ENCODE measurements around the gene WFS1. TPM values are rescaled to one million over a fixed set of nuclear protein-coding genes. Genes with fewer than 3 reads are reported as not detected.

WFS1 gene
- total and polyA plus RNA-seq, 2 of the 8 experiments (the other 6 are each of a cell fraction or from before 2014, with no cell fraction given): 29.1 to 43.1 TPM

GRCh38 chr4:6262847-6263487, 6.7 kb upstream of the WFS1 start:
- WGBS, 2 experiments (ENCODE audit: extremely low coverage in 1 of 2, insufficient coverage in 1 of 2, insufficient read length in 1 of 2, insufficient replicate concordance in 2 of 2, low coverage in 1 of 2, low lambda C conversion rate in 2 of 2, missing lambda C conversion rate in 1 of 2): 80% methylated on average over 10 of the region's 10 CpGs; no CpG with 5 or more reads in 1 of the 2 experiments
- H3K4me2 ChIP-seq (ENCODE audit: insufficient read depth in 1 of 2, low read depth in 2 of 2, low read length in 2 of 2): no peak overlapping the region
- no peak overlapping the region for H3K23ac ChIP-seq (ENCODE audit: insufficient read length)
- peaks cover 0 to 4% (median 1%) of the 10 kb centered on the region in 4 experiments; a peak in 3 of 7 replicates for H3K4me1 ChIP-seq (replicated peaks in 1 of 4; ENCODE audit: control insufficient read depth in 3 of 4, insufficient read depth in 4 of 4, low read length in 3 of 4)
- no peak overlapping the region for H3K4ac ChIP-seq (replicated peaks; ENCODE audit: insufficient read length, low read depth, low read length)
- peaks cover 0 to under 1% (median 0%) of the 10 kb centered on the region in 4 experiments; a peak in 3 of 7 replicates for H3K27me3 ChIP-seq (replicated peaks in 1 of 4; ENCODE audit: control insufficient read depth in 3 of 4, extremely low read depth in 1 of 4, insufficient read depth in 3 of 4, low read length in 3 of 4)
- H2BK20ac ChIP-seq (ENCODE audit: low read length): no peak overlapping the region
- H4K20me1 ChIP-seq (replicated peaks in 1 of 2; ENCODE audit: control insufficient read depth in 1 of 2, insufficient read depth in 2 of 2, low read length in 2 of 2): no peaks in the 10 kb centered on the region
- H2AFZ ChIP-seq (ENCODE audit: low read length): no peak overlapping the region
- no peak overlapping the region for H3K27ac ChIP-seq (ENCODE audit: low read depth, low read length)
- H3K56ac ChIP-seq (replicated peaks; ENCODE audit: insufficient read length, low read depth, low read length): no peak overlapping the region
- TF ChIP-seq HDAC2 (IDR thresholded peaks at IDR 0.05; ENCODE audit: borderline replicate concordance in 1 of 2, low read depth in 2 of 2, low read length in 2 of 2) (no peak), CBX8 (IDR thresholded peaks at IDR 0.05; ENCODE audit: borderline replicate concordance, low read depth, low read length) (no peak), SP4 (IDR thresholded peaks at IDR 0.05; ENCODE audit: low read length) (no peak), MAFK (IDR thresholded peaks at IDR 0.05; ENCODE audit: low read depth, low read length) (no peak), NANOG (IDR thresholded peaks at IDR 0.05; ENCODE audit: insufficient read depth, low read depth, low read length, poor library complexity, severe bottlenecking) (no peak), GTF2F1 (IDR thresholded peaks at IDR 0.05; ENCODE audit: borderline replicate concordance, low read depth, low read length) (no peak), KDM4A (IDR thresholded peaks at IDR 0.05; ENCODE audit: low read depth, low read length, severe bottlenecking) (no peak)
- H3K9me3 ChIP-seq (ENCODE audit: insufficient read depth in 2 of 2, low read depth in 1 of 2, low read length in 1 of 2): no peaks in the 10 kb centered on the region
- H3K23me2 ChIP-seq (ENCODE audit: low read depth, low read length): no peaks in the 10 kb centered on the region
- H3K4me3 ChIP-seq (ENCODE audit: extremely low read depth in 1 of 4, insufficient read depth in 2 of 4, low read depth in 3 of 4, low read length in 4 of 4): no peak overlapping the region
- H2BK120ac ChIP-seq (replicated peaks; ENCODE audit: low read depth, low read length): no peak overlapping the region
- H2BK15ac ChIP-seq (ENCODE audit: low read length): 0 out of 2 replicates have a peak overlapping the region, but pooled peaks have one; percentile 61
- 0 out of 2 replicates have a peak overlapping the region, but pooled peaks have one; percentile 84 for H2BK12ac ChIP-seq (ENCODE audit: low read depth, low read length)
- no peak overlapping the region; the same call in 1 of the 2 replicates for H3K18ac ChIP-seq (ENCODE audit: extremely low read depth, low read length)
- no peaks in the 10 kb centered on the region for H3K79me2 ChIP-seq (ENCODE audit: control insufficient read depth in 1 of 2, insufficient read depth in 2 of 2, low read length in 2 of 2)
- ChIA-PET CTCF (ENCODE audit: partially characterized antibody) (interaction anchor here (0.6 to 37.7 kb wide), 5 partner anchors 11 to 417 kb away, joined by 3 to 908 read pairs (median 123); partner anchors contain the start of gene WFS1), POLR2A (ENCODE audit: partially characterized antibody) (no interaction called here)
- H3K36me3 ChIP-seq (ENCODE audit: control insufficient read depth in 2 of 4, insufficient read depth in 4 of 4, low read length in 3 of 4): no peaks in the 10 kb centered on the region
- no peak overlapping the region for H4K8ac ChIP-seq (ENCODE audit: extremely low read depth, insufficient read depth, low read length)
- FAIRE-seq: no peak
- H3K79me1 ChIP-seq (ENCODE audit: low read depth, low read length): no peaks in the 10 kb centered on the region
- no peak overlapping the region for H3K14ac ChIP-seq (ENCODE audit: insufficient read length)
- no peak for DNase-seq (ENCODE audit: low read depth in 1 of 2, low spot score in 2 of 2)
- no peak overlapping the region for H4K5ac ChIP-seq (ENCODE audit: insufficient read length, low read depth, low read length)
- no peak overlapping the region for H3K9ac ChIP-seq (replicated peaks in 1 of 4; ENCODE audit: extremely low read depth in 1 of 4, low read depth in 3 of 4, low read length in 3 of 4)
- no peak overlapping the region for H2AK5ac ChIP-seq (ENCODE audit: low read depth, low read length)
- H2BK5ac ChIP-seq (ENCODE audit: low read depth, low read length): 0 out of 2 replicates have a peak overlapping the region, but pooled peaks have one; percentile 66
- H4K91ac ChIP-seq (replicated peaks; ENCODE audit: insufficient read length, low read length): no peak overlapping the region
